ENCODE measurements around the gene ZNF213.

The ZNF213 gene

GRCh38 chr16:3182608-3183444, 48.0 kb downstream of the ZNF213 start:
- Histone ChIP-seq H3K4me3 (no peak overlapping the region), H3K9ac (ENCODE audit: insufficient read length) (no peak overlapping the region), H3K9me3 (ENCODE audit: low read depth, low read length) (no peaks in the 10 kb centered on the region), H3K36me3 (ENCODE audit: insufficient read depth, low read length) (no peaks in the 10 kb centered on the region), H3K27ac (no peak overlapping the region)
- TF ChIP-seq EZH2 (IDR thresholded peaks at IDR 0.05) (no peak), FOXP2 (optimal IDR thresholded peaks at IDR 0.05; ENCODE audit: control extremely low read depth, extremely low read length, insufficient read depth) (no peak), POLR2AphosphoS5 (IDR thresholded peaks at IDR 0.05; ENCODE audit: borderline replicate concordance, low read depth, low read length) (no peak)
- no peak for DNase-seq (ENCODE audit: low read depth, low spot score)

GRCh38 chr16:3183445-3184139, 48.8 kb downstream of the ZNF213 start:
- Histone ChIP-seq H3K36me3 (ENCODE audit: insufficient read depth, low read length) (no peaks in the 10 kb centered on the region), H3K27ac (no peak overlapping the region), H3K4me3 (no peak overlapping the region), H3K9ac (ENCODE audit: insufficient read length) (no peak overlapping the region), H3K9me3 (ENCODE audit: low read depth, low read length) (no peaks in the 10 kb centered on the region)
- no peak for DNase-seq (ENCODE audit: low read depth, low spot score)
- no peak for TF ChIP-seq EZH2 (IDR thresholded peaks at IDR 0.05)
- TF ChIP-seq POLR2AphosphoS5 (IDR thresholded peaks at IDR 0.05; ENCODE audit: borderline replicate concordance, low read depth, low read length) = no peak
- TF ChIP-seq FOXP2 (optimal IDR thresholded peaks at IDR 0.05; ENCODE audit: control extremely low read depth, extremely low read length, insufficient read depth) = no peak

- no peak for TF ChIP-seq EZH2 (IDR thresholded peaks at IDR 0.05)
- no peak for TF ChIP-seq POLR2AphosphoS5 (IDR thresholded peaks at IDR 0.05; ENCODE audit: borderline replicate concordance, low read depth, low read length)
- no peak for TF ChIP-seq FOXP2 (optimal IDR thresholded peaks at IDR 0.05; ENCODE audit: control extremely low read depth, extremely low read length, insufficient read depth)
- no peak for DNase-seq (ENCODE audit: low read depth, low spot score)
- H3K9ac ChIP-seq (ENCODE audit: insufficient read length) = no peak overlapping the region
- H3K9me3 ChIP-seq (ENCODE audit: low read depth, low read length) = no peaks in the 10 kb centered on the region
- no peaks in the 10 kb centered on the region for H3K36me3 ChIP-seq (ENCODE audit: insufficient read depth, low read length)
- H3K27ac ChIP-seq = 0 out of 2 replicates have a peak overlapping the region, but pooled peaks have one; percentile 2
- peak overlapping the region; percentile 98 for H3K4me3 ChIP-seq
Measured at GRCh38 chr16:3186946-3187690, 52.3 kb downstream of the ZNF213 start.

- TF ChIP-seq EZH2 (IDR thresholded peaks at IDR 0.05) = no peak
- TF ChIP-seq FOXP2 (optimal IDR thresholded peaks at IDR 0.05; ENCODE audit: control extremely low read depth, extremely low read length, insufficient read depth) = no peak
- TF ChIP-seq POLR2AphosphoS5 (IDR thresholded peaks at IDR 0.05; ENCODE audit: borderline replicate concordance, low read depth, low read length) = no peak
- peak within 1 kb of the TSS; percentile 81 for H3K9ac ChIP-seq (ENCODE audit: insufficient read length)
- peak; percentile 65 for DNase-seq (ENCODE audit: low read depth, low spot score)
- no peaks in the 10 kb centered on the region for H3K9me3 ChIP-seq (ENCODE audit: low read depth, low read length)
- peak within 1 kb of the TSS; percentile 98 for H3K4me3 ChIP-seq
- no peaks in the 10 kb centered on the region for H3K36me3 ChIP-seq (ENCODE audit: insufficient read depth, low read length)
- H3K27ac ChIP-seq = peak within 1 kb of the TSS; percentile 38; the same call in 1 of the 2 replicates
Measured at GRCh38 chr16:3187798-3188674, 53.2 kb downstream of the ZNF213 start, which contains the start of gene OR1F1. Gene OR1F1, plus strand, starts transcription at chr16:3188204.

GRCh38 chr16:3188675-3188924, 53.8 kb downstream of the ZNF213 start:
- Histone ChIP-seq H3K36me3 (ENCODE audit: insufficient read depth, low read length) (no peaks in the 10 kb centered on the region), H3K27ac (peak overlapping the region; percentile 38; the same call in 1 of the 2 replicates), H3K4me3 (peak overlapping the region; percentile 98), H3K9me3 (ENCODE audit: low read depth, low read length) (no peaks in the 10 kb centered on the region), H3K9ac (ENCODE audit: insufficient read length) (peak overlapping the region; percentile 81)
- no peak for DNase-seq (ENCODE audit: low read depth, low spot score)
- no peak for TF ChIP-seq POLR2AphosphoS5 (IDR thresholded peaks at IDR 0.05; ENCODE audit: borderline replicate concordance, low read depth, low read length)
- no peak for TF ChIP-seq FOXP2 (optimal IDR thresholded peaks at IDR 0.05; ENCODE audit: control extremely low read depth, extremely low read length, insufficient read depth)
- TF ChIP-seq EZH2 (IDR thresholded peaks at IDR 0.05) = no peak

- Histone ChIP-seq H3K27ac (peak overlapping the region; percentile 38; the same call in 1 of the 2 replicates), H3K4me3 (peak overlapping the region; percentile 98), H3K9me3 (ENCODE audit: low read depth, low read length) (no peaks in the 10 kb centered on the region), H3K9ac (ENCODE audit: insufficient read length) (peak overlapping the region; percentile 81), H3K36me3 (ENCODE audit: insufficient read depth, low read length) (no peaks in the 10 kb centered on the region)
- TF ChIP-seq POLR2AphosphoS5 (IDR thresholded peaks at IDR 0.05; ENCODE audit: borderline replicate concordance, low read depth, low read length) (peak; percentile 56; the same call in 1 of the 2 replicates), EZH2 (IDR thresholded peaks at IDR 0.05) (no peak), FOXP2 (optimal IDR thresholded peaks at IDR 0.05; ENCODE audit: control extremely low read depth, extremely low read length, insufficient read depth) (no peak)
- peak; percentile 61 for DNase-seq (ENCODE audit: low read depth, low spot score)
Measured at GRCh38 chr16:3188925-3189825, 54.3 kb downstream of the ZNF213 start.

GRCh38 chr16:3189869-3190268, 55.0 kb downstream of the ZNF213 start:
- TF ChIP-seq EZH2 (IDR thresholded peaks at IDR 0.05) (no peak), POLR2AphosphoS5 (IDR thresholded peaks at IDR 0.05; ENCODE audit: borderline replicate concordance, low read depth, low read length) (no peak), FOXP2 (optimal IDR thresholded peaks at IDR 0.05; ENCODE audit: control extremely low read depth, extremely low read length, insufficient read depth) (no peak)
- H3K4me3 ChIP-seq = peak overlapping the region; percentile 98
- no peak for DNase-seq (ENCODE audit: low read depth, low spot score)
- no peak overlapping the region for H3K9ac ChIP-seq (ENCODE audit: insufficient read length)
- no peaks in the 10 kb centered on the region for H3K9me3 ChIP-seq (ENCODE audit: low read depth, low read length)
- H3K36me3 ChIP-seq (ENCODE audit: insufficient read depth, low read length) = no peaks in the 10 kb centered on the region
- no peak overlapping the region for H3K27ac ChIP-seq

Data from SK-N-MC (cell line).